Measurements from ENCODE around the gene PLOD3. TPM values are rescaled to one million over a fixed set of nuclear protein-coding genes. Genes with fewer than 3 reads are reported as not detected.

PLOD3 gene
- total and polyA plus RNA-seq, 2 of the 8 experiments (the other 6 are each of a cell fraction or from before 2014, with no cell fraction given): 28.4 to 47.2 TPM

DNA sequence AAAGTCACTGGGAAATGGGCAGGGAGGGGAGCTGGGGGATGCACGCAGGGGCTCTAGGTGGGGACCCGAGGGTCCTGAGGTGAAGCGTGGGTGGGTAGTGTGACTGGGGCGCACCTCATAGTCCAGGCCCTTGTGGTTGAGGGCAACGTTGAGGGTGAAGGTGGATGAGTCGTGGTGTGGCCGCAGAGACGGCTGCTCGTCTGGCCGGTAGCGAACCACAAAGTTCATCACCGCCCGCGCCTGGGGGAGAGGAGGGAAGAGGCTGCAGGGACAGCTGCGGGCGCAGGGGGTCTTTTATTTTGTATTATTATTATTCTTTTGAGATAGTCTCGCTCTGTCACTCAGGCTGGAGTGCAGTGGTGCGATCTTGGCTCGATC lies 10.7 kb downstream of the PLOD3 start (continued):
- TF ChIP-seq TEAD4 (IDR thresholded peaks at IDR 0.05; ENCODE audit: low read depth, low read length): no peak
- TF ChIP-seq GTF2F1 (IDR thresholded peaks at IDR 0.05; ENCODE audit: borderline replicate concordance, low read depth, low read length): no peak
- no peak for TF ChIP-seq PHF8 (conservative IDR thresholded peaks at IDR 0.05; ENCODE audit: low read depth, low read length)
- TF ChIP-seq CEBPB (IDR thresholded peaks at IDR 0.05; ENCODE audit: low read depth, low read length): no peak
